Karpas-422 (cell line): ENCODE results near the gene HSPA12A. TPM values are rescaled to one million over a fixed set of nuclear protein-coding genes. Genes with fewer than 3 reads are reported as not detected.

Experiments used
- DNase-seq: peaks from one replicate; pipeline ENCODE4 v3.0.0-alpha.2; 2015
- H2AFZ ChIP-seq: fragments of 200-600 bp; sonication (generic); 2 replicates; pipeline ENCODE4 v1.6.1; 2014; ENCODE audit warnings: antibody characterized with exemption, low read length, mixed read lengths
- H3K27ac ChIP-seq: fragments of 200-600 bp; sonication (generic); 2 replicates; pipeline ENCODE4 v1.5.1; 2014; ENCODE audit warnings: mild to moderate bottlenecking, low read length, moderate library complexity
- H3K27me3 ChIP-seq: fragments of 200-600 bp; sonication (generic); 2 replicates; pipeline ENCODE4 v1.6.1; 2014; ENCODE audit warnings: low read length, mixed read lengths
- H3K36me3 ChIP-seq: fragments of 200-600 bp; sonication (generic); 2 replicates; pipeline ENCODE4 v1.6.1; 2014; ENCODE audit warnings: low read length, mixed read lengths; ENCODE audit not compliant: insufficient read depth
- H3K4me1 ChIP-seq: fragments of 200-600 bp; sonication (generic); 2 replicates; pipeline ENCODE4 v1.6.1; 2014; ENCODE audit warnings: mild to moderate bottlenecking, low read length, mixed read lengths
- H3K4me2 ChIP-seq: fragments of 200-600 bp; sonication (generic); 2 replicates; pipeline ENCODE4 v1.6.1; 2014; ENCODE audit warnings: low read length, low read depth, mild to moderate bottlenecking; ENCODE audit not compliant: poor library complexity, severe bottlenecking
- H3K4me3 ChIP-seq: fragments of 200-600 bp; sonication (generic); 2 replicates; pipeline ENCODE4 v1.5.1; 2014; ENCODE audit warnings: mild to moderate bottlenecking, antibody characterized with exemption, low read length, mixed read lengths
- H3K79me2 ChIP-seq: fragments of 200-600 bp; sonication (generic); 2 replicates; pipeline ENCODE4 v1.6.1; 2014; ENCODE audit warnings: mild to moderate bottlenecking, low read length, mixed read lengths
- H3K9ac ChIP-seq: fragments of 200-600 bp; sonication (generic); 2 replicates; pipeline ENCODE4 v1.6.0; 2014; ENCODE audit warnings: low read length
- H3K9me2 ChIP-seq: fragments of 200-600 bp; sonication (generic), shearing (Covaris generic); replicated peaks from 2 replicates; pipeline ENCODE4 v1.6.0; 2014; ENCODE audit warnings: mild to moderate bottlenecking, low read length, moderate library complexity; ENCODE audit not compliant: insufficient read depth
- H3K9me3 ChIP-seq: fragments of 300-700, 200-600 bp; sonication (generic); 2 replicates; pipeline ENCODE4 v1.6.1; 2014; ENCODE audit warnings: low read length, mixed read lengths
- H4K20me1 ChIP-seq: fragments of 200-600 bp; sonication (generic); 2 replicates; pipeline ENCODE4 v1.6.1; 2014; ENCODE audit warnings: mild to moderate bottlenecking, antibody characterized with exemption, low read length, low read depth; ENCODE audit not compliant: insufficient read depth
- total RNA-seq: library from RNA; depleted of rRNA; stranded (reverse); fragments of >200 nt; shearing (Covaris generic); gene quantifications from 2 replicates; pipeline ENCODE4 v1.2.3, GENCODE V29; 2014; ENCODE audit warnings: low replicate concordance; rRNA removed

Gene HSPA12A, protein sequence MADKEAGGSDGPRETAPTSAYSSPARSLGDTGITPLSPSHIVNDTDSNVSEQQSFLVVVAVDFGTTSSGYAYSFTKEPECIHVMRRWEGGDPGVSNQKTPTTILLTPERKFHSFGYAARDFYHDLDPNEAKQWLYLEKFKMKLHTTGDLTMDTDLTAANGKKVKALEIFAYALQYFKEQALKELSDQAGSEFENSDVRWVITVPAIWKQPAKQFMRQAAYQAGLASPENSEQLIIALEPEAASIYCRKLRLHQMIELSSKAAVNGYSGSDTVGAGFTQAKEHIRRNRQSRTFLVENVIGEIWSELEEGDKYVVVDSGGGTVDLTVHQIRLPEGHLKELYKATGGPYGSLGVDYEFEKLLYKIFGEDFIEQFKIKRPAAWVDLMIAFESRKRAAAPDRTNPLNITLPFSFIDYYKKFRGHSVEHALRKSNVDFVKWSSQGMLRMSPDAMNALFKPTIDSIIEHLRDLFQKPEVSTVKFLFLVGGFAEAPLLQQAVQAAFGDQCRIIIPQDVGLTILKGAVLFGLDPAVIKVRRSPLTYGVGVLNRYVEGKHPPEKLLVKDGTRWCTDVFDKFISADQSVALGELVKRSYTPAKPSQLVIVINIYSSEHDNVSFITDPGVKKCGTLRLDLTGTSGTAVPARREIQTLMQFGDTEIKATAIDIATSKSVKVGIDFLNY
- total RNA-seq: 0.07 TPM in 2 replicates

- H3K9ac ChIP-seq: no peak within 1 kb of the TSS
- no peak within 1 kb of the TSS for H2AFZ ChIP-seq
- H3K4me1 ChIP-seq: no peaks in the 10 kb centered on the region
- H3K9me2 ChIP-seq: no peaks in the 10 kb centered on the region
- no peaks in the 10 kb centered on the region for H3K36me3 ChIP-seq
- no peak within 1 kb of the TSS for H3K27ac ChIP-seq
- no peak within 1 kb of the TSS for H3K4me3 ChIP-seq
- H4K20me1 ChIP-seq: no peaks in the 10 kb centered on the region
- no peak for DNase-seq
- H3K9me3 ChIP-seq: no peaks in the 10 kb centered on the region
- no peak within 1 kb of the TSS for H3K4me2 ChIP-seq
- H3K27me3 ChIP-seq: no peaks in the 10 kb centered on the region
- no peaks in the 10 kb centered on the region for H3K79me2 ChIP-seq
Measured at GRCh38 chr10:116742367-116743265, at the start of gene HSPA12A. Gene HSPA12A, minus strand, starts transcription at chr10:116742566. Its CDS starts 97 bp downstream, at chr10:116742469.

- Histone ChIP-seq H3K36me3 (no peaks in the 10 kb centered on the region), H3K9me2 (no peaks in the 10 kb centered on the region), H3K4me1 (no peaks in the 10 kb centered on the region), H4K20me1 (no peaks in the 10 kb centered on the region), H3K4me2 (no peak overlapping the region), H3K79me2 (no peaks in the 10 kb centered on the region), H3K27me3 (no peaks in the 10 kb centered on the region), H2AFZ (no peak overlapping the region), H3K9ac (no peak overlapping the region), H3K27ac (no peak overlapping the region), H3K4me3 (no peak overlapping the region), H3K9me3 (no peaks in the 10 kb centered on the region)
- DNase-seq: no peak
Measured at GRCh38 chr10:116791241-116791640, 48.9 kb upstream of the HSPA12A start.

- Histone ChIP-seq H3K4me3 (no peak overlapping the region), H4K20me1 (no peaks in the 10 kb centered on the region), H3K9me2 (no peaks in the 10 kb centered on the region), H2AFZ (peak overlapping the region; percentile 89; the same call in 1 of the 2 replicates), H3K79me2 (no peaks in the 10 kb centered on the region), H3K36me3 (no peaks in the 10 kb centered on the region), H3K27ac (no peak overlapping the region), H3K4me2 (no peak overlapping the region), H3K27me3 (no peaks in the 10 kb centered on the region), H3K9me3 (no peaks in the 10 kb centered on the region), H3K9ac (no peak overlapping the region), H3K4me1 (no peaks in the 10 kb centered on the region)
- peak; percentile 84 for DNase-seq
Measured at GRCh38 chr10:116787893-116788665, 45.7 kb upstream of the HSPA12A start.

DNA sequence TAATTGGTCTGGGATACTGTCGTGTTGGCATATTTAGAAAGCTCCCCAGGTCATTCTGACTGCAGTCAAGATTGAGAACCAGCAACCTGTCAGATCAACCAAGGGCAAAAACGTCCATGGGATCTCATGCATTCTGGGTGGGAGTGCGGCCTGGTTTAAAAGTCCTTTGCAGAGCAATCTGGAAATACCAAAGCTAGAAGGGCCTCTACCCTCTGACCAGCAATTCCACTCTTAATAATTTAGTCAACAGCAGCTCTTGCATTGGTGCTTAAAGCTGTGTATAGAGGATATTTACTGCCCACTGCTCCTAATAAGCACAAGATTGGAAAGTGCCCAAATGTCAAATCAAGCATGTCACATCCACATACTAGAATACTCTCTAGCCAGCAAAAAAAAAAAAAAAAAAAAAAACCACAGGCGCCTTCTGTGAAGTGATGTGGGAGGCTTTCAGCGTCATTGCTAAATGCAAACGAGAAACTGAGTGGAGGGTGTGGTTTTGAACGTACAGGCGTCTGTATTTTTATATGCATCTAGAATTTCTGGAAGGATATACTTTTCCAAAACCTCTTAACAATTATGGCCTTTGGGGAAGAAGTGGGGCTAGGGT lies 44.8 kb upstream of the HSPA12A start:
- H3K9me3 ChIP-seq: no peaks in the 10 kb centered on the region
- no peak overlapping the region for H3K4me3 ChIP-seq
- no peaks in the 10 kb centered on the region for H3K9me2 ChIP-seq
- no peaks in the 10 kb centered on the region for H3K79me2 ChIP-seq
- no peak for DNase-seq
- H3K4me2 ChIP-seq: no peak overlapping the region
- H3K36me3 ChIP-seq: no peaks in the 10 kb centered on the region
- H3K4me1 ChIP-seq: no peaks in the 10 kb centered on the region
- H4K20me1 ChIP-seq: no peaks in the 10 kb centered on the region
- H3K27ac ChIP-seq: no peak overlapping the region
- H3K9ac ChIP-seq: no peak overlapping the region
- H3K27me3 ChIP-seq: no peaks in the 10 kb centered on the region
- no peak overlapping the region for H2AFZ ChIP-seq

- Histone ChIP-seq H3K36me3 (no peaks in the 10 kb centered on the region), H3K4me1 (no peaks in the 10 kb centered on the region), H3K27ac (no peak overlapping the region), H3K9me2 (no peaks in the 10 kb centered on the region), H3K4me3 (no peak overlapping the region), H3K27me3 (no peaks in the 10 kb centered on the region), H3K9ac (no peak overlapping the region), H3K4me2 (no peak overlapping the region), H3K79me2 (no peaks in the 10 kb centered on the region), H4K20me1 (no peaks in the 10 kb centered on the region), H2AFZ (no peak overlapping the region), H3K9me3 (no peaks in the 10 kb centered on the region)
- no peak for DNase-seq
Measured at GRCh38 chr10:116785867-116786266, 43.5 kb upstream of the HSPA12A start.

- Histone ChIP-seq H3K9me3 (no peaks in the 10 kb centered on the region), H3K36me3 (no peaks in the 10 kb centered on the region), H4K20me1 (no peaks in the 10 kb centered on the region), H3K27ac (no peak overlapping the region), H3K4me2 (no peak overlapping the region), H3K27me3 (no peaks in the 10 kb centered on the region), H2AFZ (no peak overlapping the region), H3K9me2 (no peaks in the 10 kb centered on the region), H3K4me1 (no peaks in the 10 kb centered on the region), H3K79me2 (no peaks in the 10 kb centered on the region), H3K9ac (no peak overlapping the region), H3K4me3 (no peak overlapping the region)
- DNase-seq: no peak
Measured at GRCh38 chr10:116785282-116785681, 42.9 kb upstream of the HSPA12A start.

- H3K36me3 ChIP-seq: no peaks in the 10 kb centered on the region
- no peak overlapping the region for H2AFZ ChIP-seq
- H3K9me2 ChIP-seq: no peaks in the 10 kb centered on the region
- no peak overlapping the region for H3K27ac ChIP-seq
- H3K4me3 ChIP-seq: no peak overlapping the region
- H3K4me2 ChIP-seq: no peak overlapping the region
- H3K9ac ChIP-seq: no peak overlapping the region
- H4K20me1 ChIP-seq: no peaks in the 10 kb centered on the region
- H3K79me2 ChIP-seq: no peaks in the 10 kb centered on the region
- no peaks in the 10 kb centered on the region for H3K9me3 ChIP-seq
- H3K4me1 ChIP-seq: no peaks in the 10 kb centered on the region
- no peaks in the 10 kb centered on the region for H3K27me3 ChIP-seq
- DNase-seq: no peak
Measured at GRCh38 chr10:116784651-116785050, 42.3 kb upstream of the HSPA12A start.
